Hematopoietic multipotent progenitor cell treated with erythropoietin and hydrocortisone succinate and interleukin-3 and kit ligand, for 4 days (in vitro differentiated cells): Measurements from ENCODE around the gene KIF22.
A peak's percentile ranks its signal among the peaks of the same experiment; 100 is the strongest.

ENCODE experiments used
- DNase-seq: peaks from one replicate; pipeline ENCODE4 v3.0.0-alpha.2; 2015

The KIF22 gene

GRCh38 chr16:29804455-29805231 lies 14.1 kb downstream of the KIF22 start:
- DNase-seq, result peak; percentile 59

- peak; percentile 99 for DNase-seq
Observed at GRCh38 chr16:29805232-29806098, 14.9 kb downstream of the KIF22 start.

- DNase-seq, result no peak
Observed at GRCh38 chr16:29806099-29806579, 15.6 kb downstream of the KIF22 start, which contains the start of gene MAZ. MAZ (plus strand) TSS chr16:29806529; CDS start chr16:29806702, 173 bp downstream.

GRCh38 chr16:29806641-29807425 lies 16.3 kb downstream of the KIF22 start:
- peak; percentile 91 for DNase-seq

- peak; percentile 97 for DNase-seq
Observed at GRCh38 chr16:29807426-29808218, 17.1 kb downstream of the KIF22 start.

- no peak for DNase-seq
Observed at GRCh38 chr16:29808219-29808900, 17.8 kb downstream of the KIF22 start.

- no peak for DNase-seq
Observed at GRCh38 chr16:29809031-29809747, 18.6 kb downstream of the KIF22 start.

- no peak for DNase-seq
Observed at GRCh38 chr16:29809850-29810698, 19.5 kb downstream of the KIF22 start.

- DNase-seq, result no peak
Observed at GRCh38 chr16:29810699-29811169, 20.2 kb downstream of the KIF22 start.

GRCh38 chr16:29811170-29811895 lies 20.8 kb downstream of the KIF22 start:
- DNase-seq, result peak; percentile 94

- DNase-seq, result peak; percentile 66
Observed at GRCh38 chr16:29811896-29812665, 21.5 kb downstream of the KIF22 start, which contains the start of gene PRRT2. PRRT2 (plus strand) TSS chr16:29812193; CDS start chr16:29813055, 862 bp downstream.

- no peak for DNase-seq
Observed at GRCh38 chr16:29812754-29813643, 22.4 kb downstream of the KIF22 start.

- no peak for DNase-seq
Observed at GRCh38 chr16:29813644-29814562, 23.4 kb downstream of the KIF22 start.

- no peak for DNase-seq
Observed at GRCh38 chr16:29814592-29814991, 24.0 kb downstream of the KIF22 start.

- peak; percentile 39 for DNase-seq
Observed at GRCh38 chr16:29815032-29815721, 24.6 kb downstream of the KIF22 start.
